ENCODE data around the gene CHMP6. TPM values are rescaled to one million over a fixed set of nuclear protein-coding genes. Genes with fewer than 3 reads are reported as not detected.

CHMP6 gene
- total RNA-seq, 2 experiments from 2014 or later, result 7.9 to 23.8 TPM

DNA sequence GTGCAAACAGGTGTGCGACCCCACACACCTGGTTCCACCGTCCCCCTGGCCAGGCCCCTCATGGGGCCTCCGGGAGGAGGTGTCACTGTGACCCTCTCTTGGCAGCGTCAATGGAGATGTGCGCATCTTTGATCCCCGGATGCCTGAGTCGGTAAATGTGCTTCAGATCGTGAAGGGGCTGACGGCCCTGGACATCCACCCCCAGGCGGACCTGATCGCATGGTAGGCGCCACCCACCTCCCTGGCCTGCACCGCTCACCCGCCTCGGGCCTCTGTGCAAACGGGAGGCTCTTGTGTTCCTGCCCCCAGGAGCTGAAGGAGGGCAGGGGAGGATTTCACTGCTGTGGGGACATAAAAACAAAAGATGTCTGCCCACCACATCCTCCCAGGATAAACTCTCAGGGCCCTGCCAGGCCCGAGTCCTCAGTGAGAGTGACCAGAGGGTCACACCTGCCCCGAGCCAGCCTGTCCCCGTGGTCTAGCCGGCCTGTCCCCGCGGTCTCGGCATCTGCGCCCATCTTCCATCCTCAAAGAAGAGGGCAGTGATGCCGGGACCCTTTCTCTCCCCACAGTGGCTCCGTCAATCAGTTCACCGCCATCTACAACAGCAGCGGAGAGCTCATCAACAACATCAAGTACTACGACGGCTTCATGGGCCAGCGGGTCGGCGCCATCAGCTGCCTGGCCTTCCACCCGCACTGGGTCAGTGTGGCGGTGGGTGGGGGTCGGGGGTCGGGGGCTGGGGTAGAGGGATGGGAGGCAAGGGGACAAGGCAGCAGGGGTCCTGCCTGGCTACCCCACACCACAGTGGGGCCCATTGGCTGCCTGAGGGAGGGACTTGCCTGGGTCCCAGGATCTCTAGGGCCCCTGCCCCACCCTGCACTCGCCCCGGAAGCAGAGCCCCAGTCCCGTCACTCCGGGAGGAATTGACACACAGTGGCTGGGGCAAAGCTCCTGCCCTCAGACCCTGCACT is 29.0 kb upstream of the CHMP6 start:
- no peak overlapping the region for H3K4me3 ChIP-seq (ENCODE audit: low read depth, low read length, poor library complexity, severe bottlenecking)
- ChIA-PET POLR2A (no interaction called here), CTCF (ENCODE audit: unreplicated experiment) (no interaction called here)
- TF ChIP-seq, protein P1, sequence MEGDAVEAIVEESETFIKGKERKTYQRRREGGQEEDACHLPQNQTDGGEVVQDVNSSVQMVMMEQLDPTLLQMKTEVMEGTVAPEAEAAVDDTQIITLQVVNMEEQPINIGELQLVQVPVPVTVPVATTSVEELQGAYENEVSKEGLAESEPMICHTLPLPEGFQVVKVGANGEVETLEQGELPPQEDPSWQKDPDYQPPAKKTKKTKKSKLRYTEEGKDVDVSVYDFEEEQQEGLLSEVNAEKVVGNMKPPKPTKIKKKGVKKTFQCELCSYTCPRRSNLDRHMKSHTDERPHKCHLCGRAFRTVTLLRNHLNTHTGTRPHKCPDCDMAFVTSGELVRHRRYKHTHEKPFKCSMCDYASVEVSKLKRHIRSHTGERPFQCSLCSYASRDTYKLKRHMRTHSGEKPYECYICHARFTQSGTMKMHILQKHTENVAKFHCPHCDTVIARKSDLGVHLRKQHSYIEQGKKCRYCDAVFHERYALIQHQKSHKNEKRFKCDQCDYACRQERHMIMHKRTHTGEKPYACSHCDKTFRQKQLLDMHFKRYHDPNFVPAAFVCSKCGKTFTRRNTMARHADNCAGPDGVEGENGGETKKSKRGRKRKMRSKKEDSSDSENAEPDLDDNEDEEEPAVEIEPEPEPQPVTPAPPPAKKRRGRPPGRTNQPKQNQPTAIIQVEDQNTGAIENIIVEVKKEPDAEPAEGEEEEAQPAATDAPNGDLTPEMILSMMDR (conservative IDR thresholded peaks at IDR 0.05; ENCODE audit: low read length), result no peak
- TF ChIP-seq EZH2phosphoT487 (IDR thresholded peaks at IDR 0.05; ENCODE audit: borderline replicate concordance, low read depth, low read length), result no peak
- no peak overlapping the region for H2AFZ ChIP-seq (ENCODE audit: low read length)
- BruUV-seq (replicated peaks), result no TSS peak
- DNase-seq (ENCODE audit: low spot score), result no peak
- H3K4me2 ChIP-seq (ENCODE audit: low read length), result no peak overlapping the region
- no peaks in the 10 kb centered on the region for H4K20me1 ChIP-seq (ENCODE audit: insufficient read depth, low read length)
- H3K27ac ChIP-seq (ENCODE audit: low read depth, low read length, poor library complexity, severe bottlenecking), result no peak overlapping the region
- H3K9me2 ChIP-seq (ENCODE audit: insufficient read depth, low read length), result no peaks in the 10 kb centered on the region
- H3K36me3 ChIP-seq (ENCODE audit: insufficient read depth, low read length), result peaks cover 6% of the 10 kb centered on the region; the same call in 1 of the 2 replicates
- intact Hi-C loops (cut with micrococcal nuclease; ENCODE audit: unreplicated experiment), result no loop called here
- no peaks in the 10 kb centered on the region for H3K79me2 ChIP-seq (ENCODE audit: insufficient read depth, low read depth, low read length)
- no peaks in the 10 kb centered on the region for H3K4me1 ChIP-seq (ENCODE audit: insufficient read depth, low read length, poor library complexity, severe bottlenecking)
- H3K9me3 ChIP-seq (ENCODE audit: low read length), result no peaks in the 10 kb centered on the region

- Histone ChIP-seq H3K4me3 (ENCODE audit: low read depth, low read length, poor library complexity, severe bottlenecking) (no peak overlapping the region), H2AFZ (ENCODE audit: low read length) (no peak overlapping the region), H3K36me3 (ENCODE audit: insufficient read depth, low read length) (peaks cover 6% of the 10 kb centered on the region; the same call in 1 of the 2 replicates), H3K9me3 (ENCODE audit: low read length) (no peaks in the 10 kb centered on the region), H3K27ac (ENCODE audit: low read depth, low read length, poor library complexity, severe bottlenecking) (no peak overlapping the region), H4K20me1 (ENCODE audit: insufficient read depth, low read length) (no peaks in the 10 kb centered on the region), H3K4me1 (ENCODE audit: insufficient read depth, low read length, poor library complexity, severe bottlenecking) (no peaks in the 10 kb centered on the region), H3K9me2 (ENCODE audit: insufficient read depth, low read length) (no peaks in the 10 kb centered on the region), H3K79me2 (ENCODE audit: insufficient read depth, low read depth, low read length) (no peaks in the 10 kb centered on the region), H3K4me2 (ENCODE audit: low read length) (no peak overlapping the region)
- intact Hi-C loops (cut with micrococcal nuclease; ENCODE audit: unreplicated experiment), result no loop called here
- TF ChIP-seq, protein P1 (conservative IDR thresholded peaks at IDR 0.05; ENCODE audit: low read length), result no peak
- no peak for TF ChIP-seq EZH2phosphoT487 (IDR thresholded peaks at IDR 0.05; ENCODE audit: borderline replicate concordance, low read depth, low read length)
- ChIA-PET CTCF (ENCODE audit: unreplicated experiment) (no interaction called here), POLR2A (no interaction called here)
- BruUV-seq (replicated peaks), result no TSS peak
- no peak for DNase-seq (ENCODE audit: low spot score)
These were observed 27.7 kb upstream of the CHMP6 start for GRCh38 chr17:80963812-80964543.

Data from OCI-LY7 (cell line).